GM12801 (cell line): ENCODE results near the gene TDRD7.

Experiments
- CTCF ChIP-seq: IDR thresholded peaks from one replicate; pipeline ENCODE4 v1.5.1; 2011; ENCODE audit warnings: control low read depth; ENCODE audit not compliant: insufficient read length; ENCODE audit errors: extremely low read depth

Gene TDRD7

GRCh38 chr9:97543561-97543960 lies 131.7 kb downstream of the TDRD7 start:
- no peak for TF ChIP-seq CTCF

- no peak for TF ChIP-seq CTCF
Observed at GRCh38 chr9:97545486-97545885, 133.6 kb downstream of the TDRD7 start.
